Fibroblast of lung (primary cell): ENCODE measurements around the gene ZGLP1. TPM values are rescaled to one million over a fixed set of nuclear protein-coding genes. Genes with fewer than 3 reads are reported as not detected.

Source experiments
- DNase-seq, 2 donors: peaks; one replicate each; pipeline versions ENCODE4 v3.0.0 to v3.0.0-alpha.2; 2010; ENCODE audit warnings: low read depth in 2 of 2
- H2AFZ ChIP-seq: 2 replicates; pipeline ENCODE4 v1.5.1; 2012; ENCODE audit warnings: low read length, control low read depth, inconsistent platforms
- H3K27ac ChIP-seq: 2 replicates; pipeline ENCODE4 v1.5.1; 2011; ENCODE audit warnings: low read length, control low read depth; ENCODE audit not compliant: insufficient read depth
- H3K27me3 ChIP-seq: 2 replicates; pipeline ENCODE4 v1.5.1; 2011; ENCODE audit warnings: mild to moderate bottlenecking, low read length; ENCODE audit not compliant: control insufficient read depth, insufficient read depth
- H3K36me3 ChIP-seq: 2 replicates; pipeline ENCODE4 v1.5.1; 2011; ENCODE audit warnings: low read length; ENCODE audit not compliant: control insufficient read depth, insufficient read depth
- H3K4me1 ChIP-seq: 2 replicates; pipeline ENCODE4 v1.5.1; 2011; ENCODE audit warnings: low read length; ENCODE audit not compliant: control insufficient read depth, insufficient read depth; ENCODE audit errors: extremely low read depth
- H3K4me2 ChIP-seq: 2 replicates; pipeline ENCODE4 v1.5.1; 2011; ENCODE audit warnings: low read length, control low read depth; ENCODE audit not compliant: insufficient read depth; ENCODE audit errors: extremely low read depth
- H3K4me3 ChIP-seq, 4 experiments: fragments of 200-600 bp in 1 of 4; sonication (generic) in 1 of 4; replicated peaks in 1 of 4; 2 replicates each; pipeline ENCODE4 v1.5.1; 2011 to 2016; ENCODE audit warnings: low read length in 4 of 4, low read depth in 3 of 4, mild to moderate bottlenecking in 3 of 4, control low read depth in 2 of 4, inconsistent platforms in 1 of 4, mixed read lengths in 1 of 4; ENCODE audit not compliant: insufficient read depth in 1 of 4; ENCODE audit errors: control extremely low read depth in 1 of 4
- H3K79me2 ChIP-seq: 2 replicates; pipeline ENCODE4 v1.5.1; 2012; ENCODE audit warnings: mild to moderate bottlenecking, low read length, inconsistent platforms; ENCODE audit not compliant: control insufficient read depth, insufficient read depth
- H3K9ac ChIP-seq: 2 replicates; pipeline ENCODE4 v1.5.1; 2011; ENCODE audit warnings: mild to moderate bottlenecking, low read length, control low read depth; ENCODE audit not compliant: insufficient read depth
- H3K9me3 ChIP-seq: 2 replicates; pipeline ENCODE4 v1.5.1; 2012; ENCODE audit warnings: low read depth, low read length; ENCODE audit not compliant: control insufficient read depth, insufficient read depth
- H4K20me1 ChIP-seq: 2 replicates; pipeline ENCODE4 v1.5.1; 2011; ENCODE audit warnings: low read length; ENCODE audit not compliant: control insufficient read depth, insufficient read depth; ENCODE audit errors: extremely low read depth
- EZH2 ChIP-seq: IDR thresholded peaks from 2 replicates; pipeline ENCODE4 v1.5.1; 2012; ENCODE audit warnings: low read length, control low read depth, mild to moderate bottlenecking; ENCODE audit errors: missing control alignments
- polyA plus RNA-seq, 2 donors: library from polyadenylated mRNA; depleted of rRNA in 1 of 2; stranded (reverse) in 1 of 2; unstranded in 1 of 2; fragments of >200 nt; gene quantifications; 2 replicates each; pipeline ENCODE4 v1.2.1, GENCODE V29; 2011 to 2012; ENCODE audit warnings: missing spikeins in 1 of 2
- total RNA-seq: library from RNA; depleted of rRNA; stranded (reverse); fragments of >200 nt; gene quantifications from 2 replicates; pipeline ENCODE4 v1.2.1, GENCODE V29; 2014
- TF ChIP-seq, protein P1 (sequence below), 2 donors: IDR thresholded peaks in 1 of 2; conservative IDR thresholded peaks in 1 of 2; 1 replicate in 1 of 2; 2 replicates in 1 of 2; pipeline ENCODE4 v1.5.1; 2011 to 2012; ENCODE audit warnings: low read length in 2 of 2, control low read depth in 1 of 2, inconsistent platforms in 1 of 2, low read depth in 1 of 2, mild to moderate bottlenecking in 1 of 2

Gene ZGLP1
- total and polyA plus RNA-seq, 2 donors (not counting 1 experiment from before 2014, with no cell fraction given), result 0.35 to 0.66 TPM

DNA sequence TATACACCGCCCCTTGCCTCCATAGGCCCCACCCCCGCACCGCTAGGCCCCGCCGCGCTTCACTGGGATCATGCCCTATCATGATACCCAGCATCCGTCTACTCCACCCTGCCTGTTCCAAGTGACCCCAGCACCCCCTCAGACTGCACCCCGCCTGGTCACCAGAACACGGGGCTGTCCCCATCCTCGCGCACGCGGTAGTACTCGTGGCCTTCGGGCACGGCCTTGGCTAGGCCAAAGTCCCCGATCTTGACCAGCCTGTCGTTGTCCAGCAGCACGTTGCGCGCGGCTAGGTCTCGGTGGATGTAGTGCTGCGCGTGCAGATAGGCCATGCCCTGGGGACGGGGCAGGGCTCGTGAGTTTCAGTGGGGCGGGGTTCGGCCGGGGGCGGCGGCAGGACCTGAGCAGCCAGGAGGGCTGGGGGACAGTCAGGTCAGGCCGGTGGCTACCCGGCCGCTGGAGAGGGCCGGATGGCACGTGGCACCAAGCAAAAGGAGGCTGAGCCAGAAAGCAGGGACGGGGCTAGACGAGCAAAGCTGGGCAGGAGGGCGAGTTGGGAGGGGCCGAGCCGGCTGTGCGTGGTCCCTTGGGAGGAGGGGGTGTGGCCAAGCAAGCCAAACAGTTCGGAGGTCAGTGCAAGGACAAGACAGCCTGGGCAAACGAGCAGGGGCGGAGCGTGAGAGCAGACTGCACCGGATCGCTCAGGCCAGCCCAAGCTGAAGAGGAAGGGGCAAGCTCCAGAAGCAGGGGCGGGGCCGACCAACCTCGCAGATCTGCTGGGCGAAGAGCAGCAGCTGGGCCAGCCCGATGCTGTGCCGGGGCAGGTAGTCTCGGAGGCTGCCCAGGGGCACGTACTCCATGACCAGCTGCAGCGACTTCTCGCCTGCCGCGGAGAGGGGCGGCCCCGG is 43.4 kb upstream of the ZGLP1 start:
- DNase-seq, result peak in 1 of 2 donors; percentile 49
- Histone ChIP-seq H3K9me3 (no peaks in the 10 kb centered on the region), H3K27me3 (no peaks in the 10 kb centered on the region), H3K4me1 (no peaks in the 10 kb centered on the region), H3K9ac (no peak overlapping the region), H4K20me1 (no peaks in the 10 kb centered on the region), H3K27ac (no peak overlapping the region), H3K36me3 (peaks cover 16% of the 10 kb centered on the region), H3K4me2 (no peak overlapping the region), H2AFZ (no peak overlapping the region), H3K79me2 (no peaks in the 10 kb centered on the region), H3K4me3 (no peak overlapping the region)
- TF ChIP-seq, protein P1, sequence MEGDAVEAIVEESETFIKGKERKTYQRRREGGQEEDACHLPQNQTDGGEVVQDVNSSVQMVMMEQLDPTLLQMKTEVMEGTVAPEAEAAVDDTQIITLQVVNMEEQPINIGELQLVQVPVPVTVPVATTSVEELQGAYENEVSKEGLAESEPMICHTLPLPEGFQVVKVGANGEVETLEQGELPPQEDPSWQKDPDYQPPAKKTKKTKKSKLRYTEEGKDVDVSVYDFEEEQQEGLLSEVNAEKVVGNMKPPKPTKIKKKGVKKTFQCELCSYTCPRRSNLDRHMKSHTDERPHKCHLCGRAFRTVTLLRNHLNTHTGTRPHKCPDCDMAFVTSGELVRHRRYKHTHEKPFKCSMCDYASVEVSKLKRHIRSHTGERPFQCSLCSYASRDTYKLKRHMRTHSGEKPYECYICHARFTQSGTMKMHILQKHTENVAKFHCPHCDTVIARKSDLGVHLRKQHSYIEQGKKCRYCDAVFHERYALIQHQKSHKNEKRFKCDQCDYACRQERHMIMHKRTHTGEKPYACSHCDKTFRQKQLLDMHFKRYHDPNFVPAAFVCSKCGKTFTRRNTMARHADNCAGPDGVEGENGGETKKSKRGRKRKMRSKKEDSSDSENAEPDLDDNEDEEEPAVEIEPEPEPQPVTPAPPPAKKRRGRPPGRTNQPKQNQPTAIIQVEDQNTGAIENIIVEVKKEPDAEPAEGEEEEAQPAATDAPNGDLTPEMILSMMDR (conservative IDR thresholded peaks at IDR 0.05 in 1 of 2, IDR thresholded peaks at IDR 0.05 in 1 of 2; ENCODE audit: low read depth in 1 of 2, low read length in 2 of 2), result no peak
- no peak for TF ChIP-seq EZH2

DNA sequence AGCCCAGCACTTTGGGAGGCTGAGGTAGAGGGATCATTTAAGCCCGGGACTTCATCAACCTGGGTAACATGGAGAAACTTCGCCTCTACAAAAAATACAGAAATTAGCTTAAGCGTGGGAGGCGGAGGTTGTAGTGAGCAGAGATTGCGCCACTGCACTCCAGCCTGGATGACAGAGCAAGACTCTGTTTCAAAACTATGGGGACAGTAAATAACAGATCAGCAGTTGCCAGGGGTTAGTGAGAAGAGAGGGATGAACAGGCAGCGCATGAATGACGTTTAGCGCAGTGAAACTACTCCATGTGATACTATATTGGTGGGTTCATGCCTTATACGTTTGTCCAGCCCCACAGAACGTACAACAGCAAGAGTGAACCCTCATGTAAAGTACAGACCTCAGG is 36.9 kb upstream of the ZGLP1 start:
- H2AFZ ChIP-seq, result no peak overlapping the region
- no peak overlapping the region for H3K27ac ChIP-seq
- no peak overlapping the region for H3K9ac ChIP-seq
- no peaks in the 10 kb centered on the region for H3K9me3 ChIP-seq
- no peaks in the 10 kb centered on the region for H3K79me2 ChIP-seq
- H3K36me3 ChIP-seq, result no peaks in the 10 kb centered on the region
- peak in 1 of 2 donors; percentile 8 for DNase-seq
- H3K4me3 ChIP-seq, result no peak overlapping the region
- H3K4me1 ChIP-seq, result peaks cover 2% of the 10 kb centered on the region
- no peak overlapping the region for H3K4me2 ChIP-seq
- H3K27me3 ChIP-seq, result no peaks in the 10 kb centered on the region
- no peaks in the 10 kb centered on the region for H4K20me1 ChIP-seq
- TF ChIP-seq, protein P1 (conservative IDR thresholded peaks at IDR 0.05 in 1 of 2, IDR thresholded peaks at IDR 0.05 in 1 of 2; ENCODE audit: low read depth in 1 of 2, low read length in 2 of 2), result no peak
- no peak for TF ChIP-seq EZH2

DNA sequence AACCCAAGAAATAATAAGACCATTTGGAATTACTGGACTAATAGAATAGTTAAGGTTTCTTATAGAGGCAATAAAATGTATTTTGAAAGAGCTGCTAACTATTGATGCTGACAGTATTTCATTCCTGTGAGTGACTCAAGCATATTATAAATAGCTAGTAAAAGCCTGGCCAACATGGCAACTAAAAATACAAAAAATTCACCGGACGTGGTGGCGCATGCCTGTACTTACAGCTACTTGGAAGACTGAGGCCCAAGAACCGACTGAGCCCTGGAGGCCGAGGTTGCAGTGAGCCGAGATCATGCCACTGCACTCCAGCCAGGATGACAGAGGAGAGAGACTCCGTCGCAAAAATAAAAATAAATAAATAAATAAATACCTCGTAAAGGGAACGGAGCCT is 35.2 kb upstream of the ZGLP1 start:
- Histone ChIP-seq H3K27me3 (no peaks in the 10 kb centered on the region), H3K4me2 (no peak overlapping the region), H2AFZ (no peak overlapping the region), H3K4me3 (no peak overlapping the region), H3K9ac (no peak overlapping the region), H3K36me3 (no peaks in the 10 kb centered on the region), H3K9me3 (no peaks in the 10 kb centered on the region), H4K20me1 (no peaks in the 10 kb centered on the region), H3K4me1 (peaks cover 2% of the 10 kb centered on the region), H3K27ac (no peak overlapping the region), H3K79me2 (no peaks in the 10 kb centered on the region)
- DNase-seq, result peak in 1 of 2 donors; percentile 10
- TF ChIP-seq, protein P1 (conservative IDR thresholded peaks at IDR 0.05 in 1 of 2, IDR thresholded peaks at IDR 0.05 in 1 of 2; ENCODE audit: low read depth in 1 of 2, low read length in 2 of 2), result no peak
- no peak for TF ChIP-seq EZH2
